ENCODE results near the gene ANKRD13A.
A peak's percentile ranks its signal among the peaks of the same experiment; 100 is the strongest.
"Not testable (repeated sequence)": the region's sequence is repeated elsewhere in the genome, so short reads cannot be mapped to it uniquely, and the experiment has no call there.

Gene ANKRD13A

GRCh38 chr12:110008681-110009398 lies 9.6 kb downstream of the ANKRD13A start:
- DNase-seq = not testable (repeated sequence)

- DNase-seq = no peak
Measured at GRCh38 chr12:110010853-110011723, 11.9 kb downstream of the ANKRD13A start.

- DNase-seq = no peak
Measured at GRCh38 chr12:110012137-110012536, 12.9 kb downstream of the ANKRD13A start.

- no peak for DNase-seq
Measured at GRCh38 chr12:110012659-110013058, 13.4 kb downstream of the ANKRD13A start.

- DNase-seq = no peak
Measured at GRCh38 chr12:110015132-110015531, 15.9 kb downstream of the ANKRD13A start.

- DNase-seq = no peak
Measured at GRCh38 chr12:110020956-110021355, 21.7 kb downstream of the ANKRD13A start.

- DNase-seq = no peak
Measured at GRCh38 chr12:110023059-110023980, 24.1 kb downstream of the ANKRD13A start.

GRCh38 chr12:110024051-110024450 lies 24.8 kb downstream of the ANKRD13A start:
- no peak for DNase-seq

GRCh38 chr12:110028323-110028722 lies 29.1 kb downstream of the ANKRD13A start:
- no peak for DNase-seq

GRCh38 chr12:110029290-110029815 lies 30.1 kb downstream of the ANKRD13A start:
- no peak for DNase-seq

- no peak for DNase-seq
Measured at GRCh38 chr12:110033888-110034287, 34.7 kb downstream of the ANKRD13A start.

- no peak for DNase-seq
Measured at GRCh38 chr12:110035534-110036104, 36.4 kb downstream of the ANKRD13A start.

GRCh38 chr12:110037315-110037714 lies 38.1 kb downstream of the ANKRD13A start:
- no peak for DNase-seq

- DNase-seq = no peak
Measured at GRCh38 chr12:110038741-110039084, 39.5 kb downstream of the ANKRD13A start.

GRCh38 chr12:110039085-110039807 lies 40.0 kb downstream of the ANKRD13A start:
- peak in 1 of 2 experiments; percentile 4 for DNase-seq

- DNase-seq = no peak
Measured at GRCh38 chr12:110042264-110042663, 43.0 kb downstream of the ANKRD13A start.

GRCh38 chr12:110046451-110047187 lies 47.4 kb downstream of the ANKRD13A start:
- DNase-seq = no peak

- no peak for DNase-seq
Measured at GRCh38 chr12:110047297-110047940, 48.2 kb downstream of the ANKRD13A start.

GRCh38 chr12:110048242-110049027 lies 49.2 kb downstream of the ANKRD13A start, which contains the start of gene C12orf76:
C12orf76 (minus strand) TSS chr12:110048522; CDS start chr12:110048495, 27 bp downstream.
- DNase-seq = peak; percentile 88 to 89

All from activated CD4-positive, alpha-beta T cell treated with anti-CD3 and anti-CD28 coated beads, Interleukin-2, amount 50 U/mL, for 4 hours (primary cell).